ENCODE data around the gene BSND.

DNA sequence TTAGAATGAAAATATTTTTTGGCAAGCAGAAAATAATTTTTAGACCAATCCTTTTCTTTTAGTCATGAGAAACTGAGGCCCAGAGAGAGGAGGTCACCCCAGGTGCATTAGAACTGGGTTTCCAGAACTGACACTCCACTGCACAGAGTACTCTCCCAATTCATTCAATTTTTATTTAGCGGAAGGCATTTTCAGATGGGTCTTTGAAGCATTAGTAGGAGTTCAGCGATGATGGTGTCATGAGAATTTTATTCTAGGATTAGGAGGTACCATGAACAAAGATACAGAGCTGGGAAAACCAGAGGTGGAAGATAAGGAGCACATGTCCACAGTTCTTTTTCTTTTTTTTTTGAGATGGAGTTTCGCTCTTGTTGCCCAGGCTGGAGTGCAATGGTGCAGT lies 42.9 kb downstream of the BSND start:
- TF ChIP-seq, protein P1, sequence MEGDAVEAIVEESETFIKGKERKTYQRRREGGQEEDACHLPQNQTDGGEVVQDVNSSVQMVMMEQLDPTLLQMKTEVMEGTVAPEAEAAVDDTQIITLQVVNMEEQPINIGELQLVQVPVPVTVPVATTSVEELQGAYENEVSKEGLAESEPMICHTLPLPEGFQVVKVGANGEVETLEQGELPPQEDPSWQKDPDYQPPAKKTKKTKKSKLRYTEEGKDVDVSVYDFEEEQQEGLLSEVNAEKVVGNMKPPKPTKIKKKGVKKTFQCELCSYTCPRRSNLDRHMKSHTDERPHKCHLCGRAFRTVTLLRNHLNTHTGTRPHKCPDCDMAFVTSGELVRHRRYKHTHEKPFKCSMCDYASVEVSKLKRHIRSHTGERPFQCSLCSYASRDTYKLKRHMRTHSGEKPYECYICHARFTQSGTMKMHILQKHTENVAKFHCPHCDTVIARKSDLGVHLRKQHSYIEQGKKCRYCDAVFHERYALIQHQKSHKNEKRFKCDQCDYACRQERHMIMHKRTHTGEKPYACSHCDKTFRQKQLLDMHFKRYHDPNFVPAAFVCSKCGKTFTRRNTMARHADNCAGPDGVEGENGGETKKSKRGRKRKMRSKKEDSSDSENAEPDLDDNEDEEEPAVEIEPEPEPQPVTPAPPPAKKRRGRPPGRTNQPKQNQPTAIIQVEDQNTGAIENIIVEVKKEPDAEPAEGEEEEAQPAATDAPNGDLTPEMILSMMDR (IDR thresholded peaks at IDR 0.05): no peak
- no peak for TF ChIP-seq POLR2A (IDR thresholded peaks at IDR 0.05)
